Chondrocyte (in vitro differentiated cells): ENCODE data around the gene ACACA. TPM values are rescaled to one million over a fixed set of nuclear protein-coding genes. Genes with fewer than 3 reads are reported as not detected.

Source experiments
- DNase-seq: peaks from one replicate; pipeline ENCODE4 v3.0.0; 2021; ENCODE audit warnings: mixed read lengths, low spot score
- H3K27ac Mint-ChIP-seq: one replicate; pipeline ENCODE4 v1.8.0; 2021; ENCODE audit warnings: mild to moderate bottlenecking, moderate library complexity, mixed read lengths; ENCODE audit not compliant: unreplicated experiment
- H3K27me3 Mint-ChIP-seq: 2 replicates; pipeline ENCODE4 v1.8.0; 2021; ENCODE audit warnings: low read depth, mixed read lengths
- H3K36me3 Mint-ChIP-seq: 2 replicates; pipeline ENCODE4 v1.8.0; 2021; ENCODE audit warnings: low read depth, mixed read lengths
- H3K4me1 Mint-ChIP-seq: 2 replicates; pipeline ENCODE4 v1.8.0; 2021; ENCODE audit warnings: low read depth, mild to moderate bottlenecking, mixed read lengths
- H3K4me3 Mint-ChIP-seq: one replicate; pipeline ENCODE4 v1.8.0; 2021; ENCODE audit warnings: mild to moderate bottlenecking, moderate library complexity, mixed read lengths; ENCODE audit not compliant: unreplicated experiment
- H3K9me3 Mint-ChIP-seq: 2 replicates; pipeline ENCODE4 v1.8.0; 2021; ENCODE audit warnings: low read depth, mixed read lengths
- CTCF ChIP-seq: fragments of 200-600 bp; sonication (generic); IDR thresholded peaks from 2 replicates; pipeline ENCODE4 v1.5.0; 2021; ENCODE audit warnings: antibody characterized with exemption, mild to moderate bottlenecking, moderate library complexity
- total RNA-seq: library from RNA; stranded (reverse); gene quantifications from 3 replicates; pipeline ENCODE4 v1.2.1, GENCODE V29; 2021

ACACA gene
- total RNA-seq, 1 donor from 2014 or later, result 77.1 TPM

DNA sequence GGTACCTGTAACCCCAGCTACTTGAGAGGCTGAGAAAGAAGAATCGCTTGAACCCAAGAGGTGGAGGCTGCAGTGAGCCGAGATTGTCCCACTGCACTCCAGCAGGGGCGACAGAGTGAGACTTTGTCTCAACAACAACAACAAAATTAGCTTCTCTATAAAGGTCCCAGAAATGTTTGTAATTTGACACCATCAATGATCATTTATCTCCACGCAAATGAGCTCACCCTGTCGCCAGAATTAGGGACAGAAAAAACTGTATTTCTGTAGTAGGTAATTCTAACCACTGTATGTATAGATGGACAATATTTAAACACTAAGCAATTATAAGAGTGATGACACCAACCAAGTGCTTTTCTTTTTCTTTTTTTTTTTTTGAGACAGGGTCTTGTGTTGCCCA lies 20.2 kb downstream of the ACACA start:
- Mint-ChIP-seq H3K4me3 (no peak overlapping the region), H3K9me3 (no peaks in the 10 kb centered on the region), H3K36me3 (no peaks in the 10 kb centered on the region), H3K27ac (no peak overlapping the region), H3K4me1 (peaks cover 20% of the 10 kb centered on the region), H3K27me3 (no peaks in the 10 kb centered on the region)
- DNase-seq, result no peak
- TF ChIP-seq CTCF, result no peak

- H3K27me3 Mint-ChIP-seq, result no peaks in the 10 kb centered on the region
- no peak for TF ChIP-seq CTCF
- H3K9me3 Mint-ChIP-seq, result no peaks in the 10 kb centered on the region
- H3K4me3 Mint-ChIP-seq, result no peak overlapping the region
- H3K27ac Mint-ChIP-seq, result no peak overlapping the region
- H3K36me3 Mint-ChIP-seq, result peaks cover 3% of the 10 kb centered on the region
- no peak for DNase-seq
- peaks cover 12% of the 10 kb centered on the region for H3K4me1 Mint-ChIP-seq
Measured at GRCh38 chr17:37385474-37385990, 21.1 kb downstream of the ACACA start.

DNA sequence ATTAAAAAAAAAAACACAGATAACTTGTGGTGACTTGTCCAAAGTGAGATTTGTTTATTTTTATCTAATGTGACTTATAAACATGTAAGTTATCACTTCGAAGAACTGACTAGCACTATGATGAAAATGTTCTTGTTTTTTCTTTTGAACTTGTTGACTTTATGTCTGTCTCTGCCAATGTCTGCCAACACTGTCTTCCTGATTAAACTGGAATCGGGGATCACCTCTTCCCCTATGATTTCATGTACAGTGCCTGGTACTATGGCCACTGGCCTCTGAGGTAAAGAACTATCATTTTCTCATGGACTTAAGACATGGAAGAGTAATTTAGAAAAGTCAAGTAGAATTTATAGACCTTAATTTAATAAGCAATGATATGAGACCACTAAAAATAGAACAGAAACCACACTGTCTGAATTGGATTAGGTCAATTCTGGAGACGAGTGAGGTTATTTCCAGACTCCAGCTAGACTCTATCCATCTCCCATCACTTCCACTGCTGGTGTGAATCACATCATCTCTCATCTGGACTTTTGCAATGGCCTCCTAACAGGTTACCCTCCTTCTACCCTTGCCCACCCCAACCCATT lies 22.0 kb downstream of the ACACA start:
- no peak for TF ChIP-seq CTCF
- no peak overlapping the region for H3K4me3 Mint-ChIP-seq
- peaks cover 3% of the 10 kb centered on the region for H3K36me3 Mint-ChIP-seq
- H3K27me3 Mint-ChIP-seq, result no peaks in the 10 kb centered on the region
- H3K9me3 Mint-ChIP-seq, result no peaks in the 10 kb centered on the region
- H3K4me1 Mint-ChIP-seq, result peaks cover 12% of the 10 kb centered on the region
- no peak for DNase-seq
- no peak overlapping the region for H3K27ac Mint-ChIP-seq

DNA sequence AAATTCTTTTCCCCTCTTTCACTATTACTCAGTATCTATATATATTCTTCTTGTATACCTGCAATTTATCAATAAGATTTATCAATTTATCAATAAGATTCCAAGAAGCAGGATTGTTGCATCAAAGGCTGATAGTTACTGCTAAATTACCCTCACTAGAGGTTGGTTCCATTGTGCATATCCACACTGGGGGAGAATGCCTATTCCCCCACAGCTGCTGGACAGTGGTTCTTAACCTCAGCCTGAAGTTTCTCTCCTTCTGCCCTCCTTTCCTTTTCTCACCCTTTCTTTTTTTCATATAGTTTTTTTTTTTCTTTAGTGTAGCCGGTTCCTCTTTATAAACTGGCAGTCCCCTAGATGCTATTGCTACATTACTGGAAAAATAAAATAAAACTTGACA lies 24.6 kb downstream of the ACACA start:
- H3K27ac Mint-ChIP-seq, result no peak overlapping the region
- peaks cover 2% of the 10 kb centered on the region for H3K4me1 Mint-ChIP-seq
- H3K27me3 Mint-ChIP-seq, result no peaks in the 10 kb centered on the region
- DNase-seq, result no peak
- no peak for TF ChIP-seq CTCF
- no peak overlapping the region for H3K4me3 Mint-ChIP-seq
- H3K36me3 Mint-ChIP-seq, result peaks cover 3% of the 10 kb centered on the region
- H3K9me3 Mint-ChIP-seq, result no peaks in the 10 kb centered on the region

GRCh38 chr17:37375706-37376105 lies 30.9 kb downstream of the ACACA start, which contains the start of gene C17orf78:
Gene C17orf78 (plus strand): TSS chr17:37375985. CDS start chr17:37376093, 108 bp downstream.
- no peaks in the 10 kb centered on the region for H3K27me3 Mint-ChIP-seq
- no peak within 1 kb of the TSS for H3K4me3 Mint-ChIP-seq
- H3K36me3 Mint-ChIP-seq, result no peaks in the 10 kb centered on the region
- TF ChIP-seq CTCF, result no peak
- no peak for DNase-seq
- no peak within 1 kb of the TSS for H3K27ac Mint-ChIP-seq
- peaks cover 5% of the 10 kb centered on the region for H3K4me1 Mint-ChIP-seq
- H3K9me3 Mint-ChIP-seq, result no peaks in the 10 kb centered on the region
